Hepatocyte (in vitro differentiated cells): Measurements from ENCODE around the gene TM6SF1.

Source experiments
- EZH2 ChIP-seq: fragments of 200-600 bp; sonication (generic); IDR thresholded peaks from 2 replicates; pipeline ENCODE4 v1.6.1; 2016; ENCODE audit warnings: antibody characterized with exemption, mild to moderate bottlenecking, borderline replicate concordance
- EZH2phosphoT487 ChIP-seq: fragments of 200-600 bp; sonication (generic); IDR thresholded peaks from one replicate; pipeline ENCODE4 v1.6.1; 2018; ENCODE audit warnings: antibody characterized with exemption, mild to moderate bottlenecking, low read depth, moderate library complexity; ENCODE audit not compliant: unreplicated experiment, severe bottlenecking
- TF ChIP-seq, protein P1 (sequence below): fragments of 200-600 bp; sonication (generic); IDR thresholded peaks from 2 replicates; pipeline ENCODE4 v1.5.1; 2016; ENCODE audit warnings: antibody characterized with exemption, mild to moderate bottlenecking; ENCODE audit not compliant: poor library complexity

DNA sequence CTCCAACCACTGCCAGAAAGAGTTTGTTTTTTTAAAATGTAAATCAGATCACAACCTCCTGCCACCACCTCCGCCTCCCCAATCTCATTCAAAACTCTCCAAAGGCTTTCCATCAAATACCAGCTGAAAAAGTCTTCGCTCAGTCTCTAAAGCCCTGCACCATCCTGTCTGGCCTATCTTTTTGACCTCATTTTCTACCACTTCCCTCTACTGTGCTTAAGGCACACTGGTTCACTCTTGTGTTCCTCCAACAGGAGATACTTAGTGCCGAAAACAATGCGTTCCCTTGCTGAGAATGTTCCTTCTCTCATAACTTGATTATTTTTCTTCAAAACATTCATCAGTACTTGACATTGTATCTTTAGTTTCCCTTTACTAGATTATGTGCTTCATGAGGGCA lies 43.9 kb upstream of the TM6SF1 start:
- TF ChIP-seq, protein P1, sequence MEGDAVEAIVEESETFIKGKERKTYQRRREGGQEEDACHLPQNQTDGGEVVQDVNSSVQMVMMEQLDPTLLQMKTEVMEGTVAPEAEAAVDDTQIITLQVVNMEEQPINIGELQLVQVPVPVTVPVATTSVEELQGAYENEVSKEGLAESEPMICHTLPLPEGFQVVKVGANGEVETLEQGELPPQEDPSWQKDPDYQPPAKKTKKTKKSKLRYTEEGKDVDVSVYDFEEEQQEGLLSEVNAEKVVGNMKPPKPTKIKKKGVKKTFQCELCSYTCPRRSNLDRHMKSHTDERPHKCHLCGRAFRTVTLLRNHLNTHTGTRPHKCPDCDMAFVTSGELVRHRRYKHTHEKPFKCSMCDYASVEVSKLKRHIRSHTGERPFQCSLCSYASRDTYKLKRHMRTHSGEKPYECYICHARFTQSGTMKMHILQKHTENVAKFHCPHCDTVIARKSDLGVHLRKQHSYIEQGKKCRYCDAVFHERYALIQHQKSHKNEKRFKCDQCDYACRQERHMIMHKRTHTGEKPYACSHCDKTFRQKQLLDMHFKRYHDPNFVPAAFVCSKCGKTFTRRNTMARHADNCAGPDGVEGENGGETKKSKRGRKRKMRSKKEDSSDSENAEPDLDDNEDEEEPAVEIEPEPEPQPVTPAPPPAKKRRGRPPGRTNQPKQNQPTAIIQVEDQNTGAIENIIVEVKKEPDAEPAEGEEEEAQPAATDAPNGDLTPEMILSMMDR = no peak
- no peak for TF ChIP-seq EZH2
- no peak for TF ChIP-seq EZH2phosphoT487
